WTC11 (cell line): ENCODE measurements around the gene STARD10. TPM values are rescaled to one million over a fixed set of nuclear protein-coding genes. Genes with fewer than 3 reads are reported as not detected.
A peak's percentile ranks its signal among the peaks of the same experiment; 100 is the strongest.

ENCODE experiments used
- ATAC-seq: fragments of 200-7000 bp; cut with Tn5 transposase; 2 replicates; pipeline ENCODE4 v1.10.0; 2021; ENCODE audit warnings: mild to moderate bottlenecking, moderate library complexity
- CTCF ChIA-PET: fragments of 300-600 bp; sonication (Branson Sonifier 250); formaldehyde crosslinking; loops from one replicate; lab custom pipeline; 2021; ENCODE audit warnings: antibody characterized with exemption; lab: Charles Lee
- POLR2A ChIA-PET: fragments of 350-600 bp; sonication (Branson Sonifier 250); formaldehyde crosslinking; loops from one replicate; lab custom pipeline; 2021; ENCODE audit warnings: antibody characterized with exemption; lab: Charles Lee
- DNase-seq: peaks from one replicate; pipeline ENCODE4 v3.0.0; 2021; ENCODE audit warnings: low spot score
- H3K27ac Mint-ChIP-seq: 2 replicates; pipeline ENCODE4 v1.8.0; 2021; ENCODE audit warnings: mixed read lengths
- H3K27me3 Mint-ChIP-seq: 2 replicates; pipeline ENCODE4 v1.8.0; 2021; ENCODE audit warnings: low read depth, mild to moderate bottlenecking, moderate library complexity, mixed read lengths
- H3K36me3 Mint-ChIP-seq: 2 replicates; pipeline ENCODE4 v1.8.0; 2021; ENCODE audit warnings: mixed read lengths
- H3K4me1 Mint-ChIP-seq: 2 replicates; pipeline ENCODE4 v1.8.0; 2022; ENCODE audit warnings: mixed read lengths
- H3K4me3 Mint-ChIP-seq: 2 replicates; pipeline ENCODE4 v1.8.0; 2021; ENCODE audit warnings: mild to moderate bottlenecking, moderate library complexity, mixed read lengths
- H3K9me3 Mint-ChIP-seq: 2 replicates; pipeline ENCODE4 v1.8.0; 2021; ENCODE audit warnings: mixed read lengths
- GTF2I ChIP-seq: fragments of 250-450 bp; sonication (Bioruptor Pico); conservative IDR thresholded peaks from 2 replicates; pipeline ENCODE4 v1.4.0; 2021; ENCODE audit warnings: mild to moderate bottlenecking
- IRF2 ChIP-seq: sonication (generic); formaldehyde crosslinking; IDR thresholded peaks from 2 replicates; pipeline ENCODE4 v1.8.0; 2022; ENCODE audit warnings: low read depth, missing genetic modification reagents, borderline replicate concordance
- NFATC4 ChIP-seq: fragments of 250-450 bp; sonication (Bioruptor Pico); IDR thresholded peaks from 2 replicates; pipeline ENCODE4 v1.9.0; 2021; ENCODE audit warnings: mild to moderate bottlenecking
- NFYB ChIP-seq: sonication (generic); formaldehyde crosslinking; conservative IDR thresholded peaks from 2 replicates; pipeline ENCODE4 v1.8.0; 2022; ENCODE audit warnings: low read depth, missing genetic modification reagents
- NR2C2 ChIP-seq: sonication (generic); formaldehyde crosslinking; IDR thresholded peaks from 2 replicates; pipeline ENCODE4 v1.8.0; 2022; ENCODE audit warnings: mild to moderate bottlenecking, missing genetic modification reagents
- NR3C1 ChIP-seq: sonication (generic); formaldehyde crosslinking; conservative IDR thresholded peaks from 2 replicates; pipeline ENCODE4 v1.8.1; 2023; ENCODE audit warnings: low read depth, mild to moderate bottlenecking, missing genetic modification reagents
- TEAD1 ChIP-seq: sonication (generic); formaldehyde crosslinking; IDR thresholded peaks from 2 replicates; pipeline ENCODE4 v1.8.0; 2022; ENCODE audit warnings: mild to moderate bottlenecking, missing genetic modification reagents
- TEAD4 ChIP-seq: sonication (generic); formaldehyde crosslinking; IDR thresholded peaks from 2 replicates; pipeline ENCODE4 v1.8.0; 2022; ENCODE audit warnings: mild to moderate bottlenecking, missing genetic modification reagents
- ZNF121 ChIP-seq: sonication (generic); formaldehyde crosslinking; IDR thresholded peaks from 2 replicates; pipeline ENCODE4 v1.8.0; 2023; ENCODE audit warnings: missing genetic modification reagents
- ZNF317 ChIP-seq: sonication (generic); formaldehyde crosslinking; IDR thresholded peaks from 2 replicates; pipeline ENCODE4 v1.8.1; 2023; ENCODE audit warnings: low read depth, mild to moderate bottlenecking, moderate library complexity, missing genetic modification reagents, borderline replicate concordance
- ZNF396 ChIP-seq: fragments of 250-450 bp; sonication (Bioruptor Pico); IDR thresholded peaks from 2 replicates; pipeline ENCODE4 v1.8.0; 2021; ENCODE audit warnings: mild to moderate bottlenecking, moderate library complexity, borderline replicate concordance
- total RNA-seq: library from RNA; stranded (reverse); gene quantifications from 3 replicates; pipeline ENCODE4 v1.2.3, GENCODE V29; 2021
- TF ChIP-seq, protein P1 (sequence below): sonication (generic); formaldehyde crosslinking; IDR thresholded peaks from 2 replicates; pipeline ENCODE4 v1.8.0; 2023; ENCODE audit warnings: missing genetic modification reagents, mild to moderate bottlenecking, borderline replicate concordance
- TF ChIP-seq, protein P2 (sequence below): sonication (generic); formaldehyde crosslinking; IDR thresholded peaks from 2 replicates; pipeline ENCODE4 v1.8.1; 2023; ENCODE audit warnings: mild to moderate bottlenecking, missing genetic modification reagents
- TF ChIP-seq, protein P3 (sequence below): sonication (generic); formaldehyde crosslinking; IDR thresholded peaks from 2 replicates; pipeline ENCODE4 v1.8.0; 2022; ENCODE audit warnings: mild to moderate bottlenecking, missing genetic modification reagents
- TF ChIP-seq, protein P4 (sequence below): sonication (generic); formaldehyde crosslinking; IDR thresholded peaks from 2 replicates; pipeline ENCODE4 v1.8.1; 2023; ENCODE audit warnings: mild to moderate bottlenecking, missing genetic modification reagents, moderate library complexity
- TF ChIP-seq, protein P5 (sequence below): sonication (generic); formaldehyde crosslinking; IDR thresholded peaks from 2 replicates; pipeline ENCODE4 v1.8.0; 2022; ENCODE audit warnings: mild to moderate bottlenecking, missing genetic modification reagents
- TF ChIP-seq, protein P6 (sequence below): sonication (generic); formaldehyde crosslinking; conservative IDR thresholded peaks from 2 replicates; pipeline ENCODE4 v1.8.1; 2022; ENCODE audit warnings: mild to moderate bottlenecking, missing genetic modification reagents
- TF ChIP-seq, protein P7 (sequence below): fragments of 250-450 bp; sonication (Bioruptor Pico); IDR thresholded peaks from 2 replicates; pipeline ENCODE4 v2.1.2; 2022; ENCODE audit warnings: mild to moderate bottlenecking, moderate library complexity
- TF ChIP-seq, protein P8 (sequence below): sonication (generic); formaldehyde crosslinking; IDR thresholded peaks from 2 replicates; pipeline ENCODE4 v1.8.0; 2022; ENCODE audit warnings: mild to moderate bottlenecking, missing genetic modification reagents
- TF ChIP-seq, protein P9 (sequence below): fragments of 250-450 bp; sonication (Bioruptor Pico); IDR thresholded peaks from 2 replicates; pipeline ENCODE4 v1.8.0; 2021; ENCODE audit warnings: mild to moderate bottlenecking

Gene STARD10
- total RNA-seq, 1 experiment from 2014 or later = 32.0 TPM

DNA sequence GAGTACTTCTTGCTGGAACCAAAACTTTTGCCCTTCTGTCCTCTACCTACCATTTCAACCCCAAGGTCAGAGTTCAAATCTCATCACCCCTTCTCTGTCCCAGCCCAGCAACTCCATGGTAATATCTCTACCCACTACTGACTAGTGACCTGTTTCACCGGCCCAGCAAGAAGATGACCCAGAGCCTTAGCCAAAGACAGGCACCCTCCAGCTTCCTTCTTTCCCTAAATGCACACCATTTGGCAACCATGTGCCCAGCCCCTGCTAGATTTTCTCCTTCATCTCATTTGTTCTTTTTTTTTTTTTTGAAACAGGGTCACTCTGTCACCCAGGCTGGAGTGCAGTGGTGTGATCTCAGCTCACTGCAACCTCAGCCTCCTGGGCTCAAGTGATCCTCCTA lies 56.5 kb downstream of the STARD10 start (continued):
- TF ChIP-seq, protein P1, sequence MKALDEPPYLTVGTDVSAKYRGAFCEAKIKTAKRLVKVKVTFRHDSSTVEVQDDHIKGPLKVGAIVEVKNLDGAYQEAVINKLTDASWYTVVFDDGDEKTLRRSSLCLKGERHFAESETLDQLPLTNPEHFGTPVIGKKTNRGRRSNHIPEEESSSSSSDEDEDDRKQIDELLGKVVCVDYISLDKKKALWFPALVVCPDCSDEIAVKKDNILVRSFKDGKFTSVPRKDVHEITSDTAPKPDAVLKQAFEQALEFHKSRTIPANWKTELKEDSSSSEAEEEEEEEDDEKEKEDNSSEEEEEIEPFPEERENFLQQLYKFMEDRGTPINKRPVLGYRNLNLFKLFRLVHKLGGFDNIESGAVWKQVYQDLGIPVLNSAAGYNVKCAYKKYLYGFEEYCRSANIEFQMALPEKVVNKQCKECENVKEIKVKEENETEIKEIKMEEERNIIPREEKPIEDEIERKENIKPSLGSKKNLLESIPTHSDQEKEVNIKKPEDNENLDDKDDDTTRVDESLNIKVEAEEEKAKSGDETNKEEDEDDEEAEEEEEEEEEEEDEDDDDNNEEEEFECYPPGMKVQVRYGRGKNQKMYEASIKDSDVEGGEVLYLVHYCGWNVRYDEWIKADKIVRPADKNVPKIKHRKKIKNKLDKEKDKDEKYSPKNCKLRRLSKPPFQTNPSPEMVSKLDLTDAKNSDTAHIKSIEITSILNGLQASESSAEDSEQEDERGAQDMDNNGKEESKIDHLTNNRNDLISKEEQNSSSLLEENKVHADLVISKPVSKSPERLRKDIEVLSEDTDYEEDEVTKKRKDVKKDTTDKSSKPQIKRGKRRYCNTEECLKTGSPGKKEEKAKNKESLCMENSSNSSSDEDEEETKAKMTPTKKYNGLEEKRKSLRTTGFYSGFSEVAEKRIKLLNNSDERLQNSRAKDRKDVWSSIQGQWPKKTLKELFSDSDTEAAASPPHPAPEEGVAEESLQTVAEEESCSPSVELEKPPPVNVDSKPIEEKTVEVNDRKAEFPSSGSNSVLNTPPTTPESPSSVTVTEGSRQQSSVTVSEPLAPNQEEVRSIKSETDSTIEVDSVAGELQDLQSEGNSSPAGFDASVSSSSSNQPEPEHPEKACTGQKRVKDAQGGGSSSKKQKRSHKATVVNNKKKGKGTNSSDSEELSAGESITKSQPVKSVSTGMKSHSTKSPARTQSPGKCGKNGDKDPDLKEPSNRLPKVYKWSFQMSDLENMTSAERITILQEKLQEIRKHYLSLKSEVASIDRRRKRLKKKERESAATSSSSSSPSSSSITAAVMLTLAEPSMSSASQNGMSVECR (CRISPR knock-in tag) = no peak
- TF ChIP-seq, protein P2, sequence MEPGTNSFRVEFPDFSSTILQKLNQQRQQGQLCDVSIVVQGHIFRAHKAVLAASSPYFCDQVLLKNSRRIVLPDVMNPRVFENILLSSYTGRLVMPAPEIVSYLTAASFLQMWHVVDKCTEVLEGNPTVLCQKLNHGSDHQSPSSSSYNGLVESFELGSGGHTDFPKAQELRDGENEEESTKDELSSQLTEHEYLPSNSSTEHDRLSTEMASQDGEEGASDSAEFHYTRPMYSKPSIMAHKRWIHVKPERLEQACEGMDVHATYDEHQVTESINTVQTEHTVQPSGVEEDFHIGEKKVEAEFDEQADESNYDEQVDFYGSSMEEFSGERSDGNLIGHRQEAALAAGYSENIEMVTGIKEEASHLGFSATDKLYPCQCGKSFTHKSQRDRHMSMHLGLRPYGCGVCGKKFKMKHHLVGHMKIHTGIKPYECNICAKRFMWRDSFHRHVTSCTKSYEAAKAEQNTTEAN (CRISPR knock-in tag) = no peak
- no peak for TF ChIP-seq NR2C2 (CRISPR knock-in tag)
- TF ChIP-seq, protein P3, sequence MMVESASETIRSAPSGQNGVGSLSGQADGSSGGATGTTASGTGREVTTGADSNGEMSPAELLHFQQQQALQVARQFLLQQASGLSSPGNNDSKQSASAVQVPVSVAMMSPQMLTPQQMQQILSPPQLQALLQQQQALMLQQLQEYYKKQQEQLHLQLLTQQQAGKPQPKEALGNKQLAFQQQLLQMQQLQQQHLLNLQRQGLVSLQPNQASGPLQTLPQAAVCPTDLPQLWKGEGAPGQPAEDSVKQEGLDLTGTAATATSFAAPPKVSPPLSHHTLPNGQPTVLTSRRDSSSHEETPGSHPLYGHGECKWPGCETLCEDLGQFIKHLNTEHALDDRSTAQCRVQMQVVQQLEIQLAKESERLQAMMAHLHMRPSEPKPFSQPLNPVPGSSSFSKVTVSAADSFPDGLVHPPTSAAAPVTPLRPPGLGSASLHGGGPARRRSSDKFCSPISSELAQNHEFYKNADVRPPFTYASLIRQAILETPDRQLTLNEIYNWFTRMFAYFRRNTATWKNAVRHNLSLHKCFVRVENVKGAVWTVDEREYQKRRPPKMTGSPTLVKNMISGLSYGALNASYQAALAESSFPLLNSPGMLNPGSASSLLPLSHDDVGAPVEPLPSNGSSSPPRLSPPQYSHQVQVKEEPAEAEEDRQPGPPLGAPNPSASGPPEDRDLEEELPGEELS (CRISPR knock-in tag) = no peak

DNA sequence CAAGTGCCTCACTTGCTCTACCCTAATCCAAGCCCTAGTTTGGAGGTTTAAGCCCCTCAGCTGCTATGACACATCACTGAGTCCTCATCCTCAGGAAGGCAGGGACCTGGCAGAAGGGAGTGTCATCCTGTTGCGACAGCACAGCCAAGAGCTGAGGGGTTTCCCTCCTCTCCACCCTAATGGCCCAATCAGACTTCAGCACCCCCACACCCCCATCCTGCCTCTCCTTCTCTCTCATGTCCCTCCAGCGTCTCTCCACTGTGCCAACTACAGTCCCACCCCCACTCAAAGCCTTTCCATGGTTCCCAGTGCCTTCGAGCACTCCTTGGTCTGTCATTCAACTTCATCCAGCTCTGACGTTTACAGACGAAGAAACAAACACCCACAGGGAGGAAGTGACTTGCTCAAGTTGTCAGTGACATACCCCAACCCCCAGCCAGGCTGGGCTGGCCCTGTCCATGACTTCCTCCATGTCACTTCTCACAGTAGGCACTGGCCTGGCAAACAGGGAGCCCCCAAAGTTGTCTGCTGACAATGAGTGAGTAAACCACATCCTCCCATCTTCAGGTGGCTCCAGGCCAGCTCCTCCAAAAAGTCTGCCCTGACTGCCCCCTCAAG lies 57.3 kb downstream of the STARD10 start:
- H3K4me1 Mint-ChIP-seq = peaks cover 43% of the 10 kb centered on the region
- ChIA-PET POLR2A (interaction anchor here (1.3 kb wide), 1 partner anchor 62 kb away, joined by 3 read pairs; no protein-coding TSS in a partner anchor), CTCF (interaction anchor here (0.6 to 3.8 kb wide), 5 partner anchors 11 to 733 kb away, joined by 3 to 19 read pairs (median 4); no protein-coding TSS in a partner anchor)
- peaks cover 2% of the 10 kb centered on the region for H3K9me3 Mint-ChIP-seq
- ATAC-seq (no peak; the same call in 1 of the 2 replicates), DNase-seq (no peak)
- H3K36me3 Mint-ChIP-seq = peaks cover 9% of the 10 kb centered on the region
- no peak overlapping the region for H3K4me3 Mint-ChIP-seq
- peak overlapping the region; percentile 55 for H3K27ac Mint-ChIP-seq
- H3K27me3 Mint-ChIP-seq = no peaks in the 10 kb centered on the region
- TF ChIP-seq ZNF396 (CRISPR knock-in tag) = no peak
- no peak for TF ChIP-seq NFATC4 (CRISPR knock-in tag)
- TF ChIP-seq NFYB (CRISPR knock-in tag) = no peak
- TF ChIP-seq, protein P4, sequence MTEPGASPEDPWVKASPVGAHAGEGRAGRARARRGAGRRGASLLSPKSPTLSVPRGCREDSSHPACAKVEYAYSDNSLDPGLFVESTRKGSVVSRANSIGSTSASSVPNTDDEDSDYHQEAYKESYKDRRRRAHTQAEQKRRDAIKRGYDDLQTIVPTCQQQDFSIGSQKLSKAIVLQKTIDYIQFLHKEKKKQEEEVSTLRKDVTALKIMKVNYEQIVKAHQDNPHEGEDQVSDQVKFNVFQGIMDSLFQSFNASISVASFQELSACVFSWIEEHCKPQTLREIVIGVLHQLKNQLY (CRISPR knock-in tag) = no peak
- no peak for TF ChIP-seq GTF2I (CRISPR knock-in tag)
- TF ChIP-seq, protein P5, sequence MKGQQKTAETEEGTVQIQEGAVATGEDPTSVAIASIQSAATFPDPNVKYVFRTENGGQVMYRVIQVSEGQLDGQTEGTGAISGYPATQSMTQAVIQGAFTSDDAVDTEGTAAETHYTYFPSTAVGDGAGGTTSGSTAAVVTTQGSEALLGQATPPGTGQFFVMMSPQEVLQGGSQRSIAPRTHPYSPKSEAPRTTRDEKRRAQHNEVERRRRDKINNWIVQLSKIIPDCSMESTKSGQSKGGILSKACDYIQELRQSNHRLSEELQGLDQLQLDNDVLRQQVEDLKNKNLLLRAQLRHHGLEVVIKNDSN (CRISPR knock-in tag) = no peak
- TF ChIP-seq TEAD1 = no peak
- TF ChIP-seq, protein P3 (CRISPR knock-in tag) = no peak
- no peak for TF ChIP-seq NR3C1 (CRISPR knock-in tag)
- TF ChIP-seq, protein P6, sequence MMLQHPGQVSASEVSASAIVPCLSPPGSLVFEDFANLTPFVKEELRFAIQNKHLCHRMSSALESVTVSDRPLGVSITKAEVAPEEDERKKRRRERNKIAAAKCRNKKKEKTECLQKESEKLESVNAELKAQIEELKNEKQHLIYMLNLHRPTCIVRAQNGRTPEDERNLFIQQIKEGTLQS = no peak
- TF ChIP-seq IRF2 (CRISPR knock-in tag) = no peak
- TF ChIP-seq, protein P7, sequence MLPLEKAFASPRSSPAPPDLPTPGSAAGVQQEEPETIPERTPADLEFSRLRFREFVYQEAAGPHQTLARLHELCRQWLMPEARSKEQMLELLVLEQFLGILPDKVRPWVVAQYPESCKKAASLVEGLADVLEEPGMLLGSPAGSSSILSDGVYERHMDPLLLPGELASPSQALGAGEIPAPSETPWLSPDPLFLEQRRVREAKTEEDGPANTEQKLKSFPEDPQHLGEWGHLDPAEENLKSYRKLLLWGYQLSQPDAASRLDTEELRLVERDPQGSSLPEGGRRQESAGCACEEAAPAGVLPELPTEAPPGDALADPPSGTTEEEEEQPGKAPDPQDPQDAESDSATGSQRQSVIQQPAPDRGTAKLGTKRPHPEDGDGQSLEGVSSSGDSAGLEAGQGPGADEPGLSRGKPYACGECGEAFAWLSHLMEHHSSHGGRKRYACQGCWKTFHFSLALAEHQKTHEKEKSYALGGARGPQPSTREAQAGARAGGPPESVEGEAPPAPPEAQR = no peak
- TF ChIP-seq, protein P8, sequence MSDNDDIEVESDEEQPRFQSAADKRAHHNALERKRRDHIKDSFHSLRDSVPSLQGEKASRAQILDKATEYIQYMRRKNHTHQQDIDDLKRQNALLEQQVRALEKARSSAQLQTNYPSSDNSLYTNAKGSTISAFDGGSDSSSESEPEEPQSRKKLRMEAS (CRISPR knock-in tag) = no peak
- no peak for TF ChIP-seq TEAD4 (CRISPR knock-in tag)
- no peak for TF ChIP-seq ZNF121
- TF ChIP-seq, protein P9, sequence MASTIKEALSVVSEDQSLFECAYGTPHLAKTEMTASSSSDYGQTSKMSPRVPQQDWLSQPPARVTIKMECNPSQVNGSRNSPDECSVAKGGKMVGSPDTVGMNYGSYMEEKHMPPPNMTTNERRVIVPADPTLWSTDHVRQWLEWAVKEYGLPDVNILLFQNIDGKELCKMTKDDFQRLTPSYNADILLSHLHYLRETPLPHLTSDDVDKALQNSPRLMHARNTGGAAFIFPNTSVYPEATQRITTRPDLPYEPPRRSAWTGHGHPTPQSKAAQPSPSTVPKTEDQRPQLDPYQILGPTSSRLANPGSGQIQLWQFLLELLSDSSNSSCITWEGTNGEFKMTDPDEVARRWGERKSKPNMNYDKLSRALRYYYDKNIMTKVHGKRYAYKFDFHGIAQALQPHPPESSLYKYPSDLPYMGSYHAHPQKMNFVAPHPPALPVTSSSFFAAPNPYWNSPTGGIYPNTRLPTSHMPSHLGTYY (CRISPR knock-in tag) = no peak
- no peak for TF ChIP-seq ZNF317 (CRISPR knock-in tag)
